SK-N-SH (cell line): ENCODE results near the gene COL23A1. TPM values are rescaled to one million over a fixed set of nuclear protein-coding genes. Genes with fewer than 3 reads are reported as not detected.

ENCODE experiments used
- CTCF ChIA-PET: fragments of 300-600, 350-600 bp; formaldehyde crosslinking; extraction: SDS; loops from one replicate; lab custom pipeline; 2021; lab: Yijun Ruan, JAX
- POLR2A ChIA-PET: fragments of 350-600 bp; sonication (Branson Sonifier 250); formaldehyde crosslinking; extraction: SDS; loops from one replicate; lab custom pipeline; 2020; ENCODE audit warnings: antibody characterized with exemption, inconsistent platforms; lab: Yijun Ruan, JAX
- DNase-seq: peaks from one replicate; pipeline ENCODE4 v3.0.0; 2012
- H2AFZ ChIP-seq: fragments of 200-600 bp; sonication (generic); 2 replicates; pipeline ENCODE4 v1.8.1; 2016; ENCODE audit warnings: antibody characterized with exemption, mild to moderate bottlenecking, low read depth
- H3F3A ChIP-seq: fragments of 200-600 bp; sonication (generic); replicated peaks from 2 replicates; pipeline ENCODE3; 2016; ENCODE audit warnings: antibody characterized with exemption, mild to moderate bottlenecking; ENCODE audit not compliant: insufficient read depth
- H3K27ac ChIP-seq, 2 experiments: fragments of 200-500 bp in 1 of 2; fragments of 200-600 bp in 1 of 2; sonication (Bioruptor generic) in 1 of 2; sonication (generic), shearing (Covaris generic) in 1 of 2; 2 replicates each; pipeline versions ENCODE4 v1.5.1 to v1.6.1; 2014 to 2016; ENCODE audit warnings: low read depth in 2 of 2, inconsistent platforms in 1 of 2, low read length in 1 of 2, mild to moderate bottlenecking in 1 of 2, mixed read lengths in 1 of 2
- H3K27me3 ChIP-seq: fragments of 200-600 bp; sonication (generic), shearing (Covaris generic); 2 replicates; pipeline ENCODE4 v1.6.1; 2016; ENCODE audit warnings: mixed run types; ENCODE audit not compliant: insufficient read depth
- H3K36me3 ChIP-seq, 2 experiments: fragments of 200-500 bp in 1 of 2; fragments of 200-600 bp in 1 of 2; sonication (Bioruptor generic) in 1 of 2; sonication (generic) in 1 of 2; replicated peaks in 1 of 2; 2 replicates each; pipeline versions ENCODE3 to v1.5.1; 2014 to 2016; ENCODE audit warnings: low read length in 1 of 2, mild to moderate bottlenecking in 1 of 2; ENCODE audit not compliant: insufficient read depth in 2 of 2, control insufficient read depth in 1 of 2
- H3K4me1 ChIP-seq, 2 experiments: fragments of 200-500 bp in 1 of 2; fragments of 200-600 bp in 1 of 2; sonication (Bioruptor generic) in 1 of 2; sonication (generic), shearing (Covaris generic) in 1 of 2; 2 replicates each; pipeline versions ENCODE4 v1.5.1 to v1.6.1; 2014 to 2016; ENCODE audit warnings: low read depth in 1 of 2, low read length in 1 of 2, mixed run types in 1 of 2; ENCODE audit not compliant: insufficient read depth in 2 of 2, control insufficient read depth in 1 of 2
- H3K4me2 ChIP-seq: fragments of 200-600 bp; sonication (generic), shearing (Covaris generic); 2 replicates; pipeline ENCODE4 v1.6.1; 2017; ENCODE audit warnings: mixed run types
- H3K4me3 ChIP-seq, 2 experiments: fragments of 200-500 bp in 1 of 2; fragments of 200-600 bp in 1 of 2; sonication (Bioruptor generic) in 1 of 2; sonication (generic), shearing (Covaris generic) in 1 of 2; 2 replicates each; pipeline versions ENCODE4 v1.5.1 to v1.8.1; 2014 to 2016; ENCODE audit warnings: low read depth in 2 of 2, inconsistent platforms in 1 of 2, low read length in 1 of 2, mild to moderate bottlenecking in 1 of 2, mixed read lengths in 1 of 2, moderate library complexity in 1 of 2
- H3K79me2 ChIP-seq: fragments of 200-600 bp; sonication (generic); 2 replicates; pipeline ENCODE4 v1.8.1; 2017; ENCODE audit warnings: mild to moderate bottlenecking; ENCODE audit not compliant: insufficient read depth
- H3K9ac ChIP-seq: fragments of 200-600 bp; sonication (generic); 2 replicates; pipeline ENCODE4 v1.6.1; 2017; ENCODE audit warnings: mixed run types
- H3K9me2 ChIP-seq: fragments of 200-600 bp; sonication (generic); 2 replicates; pipeline ENCODE4 v1.6.1; 2017; ENCODE audit warnings: mixed run types
- H3K9me3 ChIP-seq: fragments of 200-600 bp; sonication (generic); 2 replicates; pipeline ENCODE4 v1.6.1; 2017; ENCODE audit warnings: mixed run types, mild to moderate bottlenecking, moderate library complexity
- H4K20me1 ChIP-seq: fragments of 200-600 bp; sonication (generic); 2 replicates; pipeline ENCODE4 v1.6.1; 2017; ENCODE audit warnings: mild to moderate bottlenecking, mixed run types; ENCODE audit not compliant: insufficient read depth
- EZH2phosphoT487 ChIP-seq: fragments of 200-600 bp; sonication (generic); IDR thresholded peaks from 2 replicates; pipeline ENCODE4 v1.6.1; 2017; ENCODE audit warnings: low read depth, mixed run types, mild to moderate bottlenecking, antibody characterized with exemption, moderate library complexity, borderline replicate concordance
- FOSL2 ChIP-seq: IDR thresholded peaks from 2 replicates; pipeline ENCODE4 v1.4.0; 2012; ENCODE audit warnings: low read depth, mild to moderate bottlenecking, moderate library complexity, borderline replicate concordance
- FOXJ3 ChIP-seq: sonication (generic); formaldehyde crosslinking; IDR thresholded peaks from 2 replicates; pipeline ENCODE4 v1.5.1; 2020; ENCODE audit warnings: mild to moderate bottlenecking, missing genetic modification reagents
- GABPA ChIP-seq: IDR thresholded peaks from 2 replicates; pipeline ENCODE4 v1.4.0; 2012; ENCODE audit warnings: low read depth, mild to moderate bottlenecking
- NFIC ChIP-seq: IDR thresholded peaks from 2 replicates; pipeline ENCODE4 v1.4.0; 2012; ENCODE audit warnings: borderline replicate concordance
- NRF1 ChIP-seq: IDR thresholded peaks from 2 replicates; pipeline ENCODE4 v1.6.1; 2012; ENCODE audit warnings: low read depth, mild to moderate bottlenecking, low read length
- POLR2AphosphoS5 ChIP-seq: IDR thresholded peaks from 2 replicates; pipeline ENCODE4 v1.6.1; 2012; ENCODE audit warnings: low read depth, low read length
- RAD21 ChIP-seq: IDR thresholded peaks from 2 replicates; pipeline ENCODE4 v1.6.1; 2012; ENCODE audit warnings: mild to moderate bottlenecking, low read length
- RCOR1 ChIP-seq: fragments of 150-350 bp; IDR thresholded peaks from 2 replicates; pipeline ENCODE4 v1.6.1; 2017; ENCODE audit warnings: antibody characterized with exemption, low read length
- RFX5 ChIP-seq: IDR thresholded peaks from 2 replicates; pipeline ENCODE4 v1.6.1; 2012; ENCODE audit warnings: mild to moderate bottlenecking, improper control_type of control experiment, low read length
- RXRA ChIP-seq: IDR thresholded peaks from 2 replicates; pipeline ENCODE4 v1.4.0; 2012; ENCODE audit warnings: low read depth, mild to moderate bottlenecking, borderline replicate concordance
- SIN3A ChIP-seq: IDR thresholded peaks from 2 replicates; pipeline ENCODE4 v1.6.1; 2012; ENCODE audit warnings: low read depth, mild to moderate bottlenecking, low read length, moderate library complexity, borderline replicate concordance
- TAF1 ChIP-seq: IDR thresholded peaks from 2 replicates; pipeline ENCODE4 v1.6.1; 2012; ENCODE audit warnings: low read depth, mild to moderate bottlenecking, low read length, moderate library complexity, borderline replicate concordance
- TCF12 ChIP-seq: IDR thresholded peaks from 2 replicates; pipeline ENCODE4 v1.4.0; 2012
- YY1 ChIP-seq: IDR thresholded peaks from 2 replicates; pipeline ENCODE4 v1.4.0; 2012; ENCODE audit warnings: low read depth, mild to moderate bottlenecking
- WGBS: methylation state at CpG from one replicate; pipeline ENCODE4 v1.1.6; 2017; ENCODE audit warnings: low lambda C conversion rate; 5-methylcytosine and 5-hydroxymethylcytosine counted together
- polyA plus RNA-seq, 3 experiments: library from polyadenylated mRNA; depleted of rRNA; stranded (reverse); fragments of >200 nt; gene quantifications; 2 replicates each; pipeline ENCODE4 v1.2.3, GENCODE V29; 2012
- TF ChIP-seq, protein P1 (sequence below): IDR thresholded peaks from 2 replicates; pipeline ENCODE4 v1.4.0; 2012; ENCODE audit warnings: low read depth, borderline replicate concordance
- TF ChIP-seq, protein P2 (sequence below): IDR thresholded peaks from 2 replicates; pipeline ENCODE4; 2012
- TF ChIP-seq, protein P3 (sequence below): IDR thresholded peaks from 2 replicates; pipeline ENCODE4 v1.4.0; 2012; ENCODE audit warnings: low read depth
- TF ChIP-seq, protein P4 (sequence below): fragments of 200-600 bp; sonication (generic); IDR thresholded peaks from 2 replicates; pipeline ENCODE4 v1.6.1; 2017; ENCODE audit warnings: antibody characterized with exemption, mild to moderate bottlenecking, moderate library complexity
- TF ChIP-seq, protein P5 (sequence below): IDR thresholded peaks from 2 replicates; pipeline ENCODE4 v1.4.0; 2012; ENCODE audit warnings: low read depth, borderline replicate concordance

The COL23A1 gene
- polyA plus RNA-seq, 1 of the 3 experiments (the other 2 are of a cell fraction), result 0.10 TPM

DNA sequence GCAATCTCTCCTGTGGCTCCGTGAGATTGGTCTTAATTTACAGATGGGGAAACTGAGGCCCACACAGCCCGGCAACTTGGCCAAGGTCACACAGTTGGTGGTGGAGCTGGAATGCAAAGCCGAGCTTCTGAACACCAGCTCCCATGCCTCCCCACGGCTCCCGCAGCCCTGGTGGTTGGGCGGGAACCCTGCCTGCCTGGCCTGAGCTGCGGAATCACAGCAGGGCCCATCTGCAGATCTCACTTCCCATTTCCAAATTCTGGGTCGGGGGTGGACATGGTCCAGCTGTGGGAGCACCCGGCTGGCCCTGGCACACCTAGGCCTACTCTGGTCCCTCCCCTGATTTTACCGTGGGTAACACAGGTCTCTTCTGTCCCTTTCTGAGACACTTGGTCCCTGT lies 322.3 kb downstream of the COL23A1 start:
- no peak overlapping the region for H2AFZ ChIP-seq
- H3K9me2 ChIP-seq, result no peaks in the 10 kb centered on the region
- H3K4me3 ChIP-seq, result no peak overlapping the region
- no peaks in the 10 kb centered on the region; a peak in 1 of 4 replicates for H3K4me1 ChIP-seq
- no peak for DNase-seq
- H3K9me3 ChIP-seq, result no peaks in the 10 kb centered on the region
- H3K79me2 ChIP-seq, result no peaks in the 10 kb centered on the region
- WGBS, result 36% methylated on average over 3 of the region's 10 CpGs
- no peak overlapping the region for H3K9ac ChIP-seq
- no peak overlapping the region for H3K27ac ChIP-seq
- ChIA-PET POLR2A (no interaction called here), CTCF (interaction anchor here (3.1 kb wide), 1 partner anchor 32 kb away, joined by 9 read pairs; no protein-coding TSS in a partner anchor)
- H3F3A ChIP-seq, result no peaks in the 10 kb centered on the region
- H3K36me3 ChIP-seq, result no peaks in the 10 kb centered on the region
- no peaks in the 10 kb centered on the region for H3K27me3 ChIP-seq
- no peaks in the 10 kb centered on the region for H4K20me1 ChIP-seq
- no peak overlapping the region for H3K4me2 ChIP-seq
- TF ChIP-seq, protein P1, sequence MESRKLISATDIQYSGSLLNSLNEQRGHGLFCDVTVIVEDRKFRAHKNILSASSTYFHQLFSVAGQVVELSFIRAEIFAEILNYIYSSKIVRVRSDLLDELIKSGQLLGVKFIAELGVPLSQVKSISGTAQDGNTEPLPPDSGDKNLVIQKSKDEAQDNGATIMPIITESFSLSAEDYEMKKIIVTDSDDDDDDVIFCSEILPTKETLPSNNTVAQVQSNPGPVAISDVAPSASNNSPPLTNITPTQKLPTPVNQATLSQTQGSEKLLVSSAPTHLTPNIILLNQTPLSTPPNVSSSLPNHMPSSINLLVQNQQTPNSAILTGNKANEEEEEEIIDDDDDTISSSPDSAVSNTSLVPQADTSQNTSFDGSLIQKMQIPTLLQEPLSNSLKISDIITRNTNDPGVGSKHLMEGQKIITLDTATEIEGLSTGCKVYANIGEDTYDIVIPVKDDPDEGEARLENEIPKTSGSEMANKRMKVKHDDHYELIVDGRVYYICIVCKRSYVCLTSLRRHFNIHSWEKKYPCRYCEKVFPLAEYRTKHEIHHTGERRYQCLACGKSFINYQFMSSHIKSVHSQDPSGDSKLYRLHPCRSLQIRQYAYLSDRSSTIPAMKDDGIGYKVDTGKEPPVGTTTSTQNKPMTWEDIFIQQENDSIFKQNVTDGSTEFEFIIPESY, result no peak
- no peak for TF ChIP-seq NRF1
- no peak for TF ChIP-seq RFX5
- TF ChIP-seq RCOR1, result no peak
- TF ChIP-seq EZH2phosphoT487, result no peak
- TF ChIP-seq, protein P2, sequence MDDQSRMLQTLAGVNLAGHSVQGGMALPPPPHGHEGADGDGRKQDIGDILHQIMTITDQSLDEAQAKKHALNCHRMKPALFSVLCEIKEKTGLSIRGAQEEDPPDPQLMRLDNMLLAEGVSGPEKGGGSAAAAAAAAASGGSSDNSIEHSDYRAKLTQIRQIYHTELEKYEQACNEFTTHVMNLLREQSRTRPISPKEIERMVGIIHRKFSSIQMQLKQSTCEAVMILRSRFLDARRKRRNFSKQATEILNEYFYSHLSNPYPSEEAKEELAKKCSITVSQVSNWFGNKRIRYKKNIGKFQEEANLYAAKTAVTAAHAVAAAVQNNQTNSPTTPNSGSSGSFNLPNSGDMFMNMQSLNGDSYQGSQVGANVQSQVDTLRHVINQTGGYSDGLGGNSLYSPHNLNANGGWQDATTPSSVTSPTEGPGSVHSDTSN, result no peak
- no peak for TF ChIP-seq GABPA
- no peak for TF ChIP-seq TCF12
- TF ChIP-seq FOXJ3, result no peak
- TF ChIP-seq RAD21, result no peak

DNA sequence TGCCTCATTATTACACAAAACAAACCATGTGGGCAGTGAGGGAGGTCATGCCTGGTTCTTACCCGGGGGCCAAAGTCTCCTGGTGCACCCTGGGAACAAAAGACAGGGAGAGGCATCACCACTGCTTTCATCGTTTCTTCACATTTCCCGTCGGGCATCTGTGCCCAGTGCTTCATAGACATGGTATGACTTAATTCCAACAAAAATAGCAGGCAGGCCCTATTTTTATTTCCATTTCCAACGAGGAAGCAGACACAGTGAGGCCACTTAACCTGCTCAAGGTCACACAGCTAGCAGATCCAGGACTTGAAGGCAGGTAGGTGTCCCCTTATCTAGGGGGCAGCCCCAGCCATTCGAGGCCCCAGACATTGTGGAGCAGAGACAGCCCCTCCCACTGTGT lies 322.9 kb downstream of the COL23A1 start:
- 36% methylated on average over 6 of the region's 6 CpGs for WGBS
- Histone ChIP-seq H2AFZ (no peak overlapping the region), H3K79me2 (no peaks in the 10 kb centered on the region), H3K36me3 (no peaks in the 10 kb centered on the region), H3K27ac (no peak overlapping the region), H3K9me2 (no peaks in the 10 kb centered on the region), H3K27me3 (no peaks in the 10 kb centered on the region), H3K4me1 (no peaks in the 10 kb centered on the region; a peak in 1 of 4 replicates), H3K4me2 (no peak overlapping the region), H3K9me3 (no peaks in the 10 kb centered on the region), H4K20me1 (no peaks in the 10 kb centered on the region), H3K4me3 (no peak overlapping the region), H3F3A (no peaks in the 10 kb centered on the region), H3K9ac (no peak overlapping the region)
- ChIA-PET POLR2A (no interaction called here), CTCF (interaction anchor here (1.2 to 3.1 kb wide), 3 partner anchors 11 to 285 kb away, joined by 3 to 9 read pairs (median 4); no protein-coding TSS in a partner anchor)
- no peak for DNase-seq
- TF ChIP-seq TAF1 (no peak), POLR2AphosphoS5 (no peak), GABPA (no peak), RXRA (no peak), YY1 (no peak), RFX5 (no peak), NFIC (no peak), SIN3A (no peak), FOSL2 (no peak), RAD21 (no peak)
- TF ChIP-seq, protein P3, sequence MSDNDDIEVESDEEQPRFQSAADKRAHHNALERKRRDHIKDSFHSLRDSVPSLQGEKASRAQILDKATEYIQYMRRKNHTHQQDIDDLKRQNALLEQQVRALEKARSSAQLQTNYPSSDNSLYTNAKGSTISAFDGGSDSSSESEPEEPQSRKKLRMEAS, result no peak
- TF ChIP-seq, protein P4, sequence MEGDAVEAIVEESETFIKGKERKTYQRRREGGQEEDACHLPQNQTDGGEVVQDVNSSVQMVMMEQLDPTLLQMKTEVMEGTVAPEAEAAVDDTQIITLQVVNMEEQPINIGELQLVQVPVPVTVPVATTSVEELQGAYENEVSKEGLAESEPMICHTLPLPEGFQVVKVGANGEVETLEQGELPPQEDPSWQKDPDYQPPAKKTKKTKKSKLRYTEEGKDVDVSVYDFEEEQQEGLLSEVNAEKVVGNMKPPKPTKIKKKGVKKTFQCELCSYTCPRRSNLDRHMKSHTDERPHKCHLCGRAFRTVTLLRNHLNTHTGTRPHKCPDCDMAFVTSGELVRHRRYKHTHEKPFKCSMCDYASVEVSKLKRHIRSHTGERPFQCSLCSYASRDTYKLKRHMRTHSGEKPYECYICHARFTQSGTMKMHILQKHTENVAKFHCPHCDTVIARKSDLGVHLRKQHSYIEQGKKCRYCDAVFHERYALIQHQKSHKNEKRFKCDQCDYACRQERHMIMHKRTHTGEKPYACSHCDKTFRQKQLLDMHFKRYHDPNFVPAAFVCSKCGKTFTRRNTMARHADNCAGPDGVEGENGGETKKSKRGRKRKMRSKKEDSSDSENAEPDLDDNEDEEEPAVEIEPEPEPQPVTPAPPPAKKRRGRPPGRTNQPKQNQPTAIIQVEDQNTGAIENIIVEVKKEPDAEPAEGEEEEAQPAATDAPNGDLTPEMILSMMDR, result no peak
- TF ChIP-seq, protein P5, sequence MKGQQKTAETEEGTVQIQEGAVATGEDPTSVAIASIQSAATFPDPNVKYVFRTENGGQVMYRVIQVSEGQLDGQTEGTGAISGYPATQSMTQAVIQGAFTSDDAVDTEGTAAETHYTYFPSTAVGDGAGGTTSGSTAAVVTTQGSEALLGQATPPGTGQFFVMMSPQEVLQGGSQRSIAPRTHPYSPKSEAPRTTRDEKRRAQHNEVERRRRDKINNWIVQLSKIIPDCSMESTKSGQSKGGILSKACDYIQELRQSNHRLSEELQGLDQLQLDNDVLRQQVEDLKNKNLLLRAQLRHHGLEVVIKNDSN, result no peak
- TF ChIP-seq, protein P2, result no peak
